Inflammatory macrophage treated with lipopolysaccharide for 4 hours (primary cell): ENCODE data around the gene DAZAP1.
A peak's percentile ranks its signal among the peaks of the same experiment; 100 is the strongest.
"Not testable (repeated sequence)": the region's sequence is repeated elsewhere in the genome, so short reads cannot be mapped to it uniquely, and the experiment has no call there.

Source experiments
- DNase-seq: peaks from one replicate; pipeline ENCODE4 v3.0.0-alpha.2; 2020

The DAZAP1 gene

GRCh38 chr19:1426736-1427135 lies 19.4 kb downstream of the DAZAP1 start:
- DNase-seq, result no peak

- DNase-seq, result no peak
These were observed 20.0 kb downstream of the DAZAP1 start for GRCh38 chr19:1427221-1427920.

- DNase-seq, result no peak
These were observed 21.5 kb downstream of the DAZAP1 start for GRCh38 chr19:1428738-1429391.

GRCh38 chr19:1429750-1430149 lies 22.4 kb downstream of the DAZAP1 start:
- DNase-seq, result no peak

GRCh38 chr19:1430246-1430645 lies 22.9 kb downstream of the DAZAP1 start:
- no peak for DNase-seq

GRCh38 chr19:1431759-1432506 lies 24.5 kb downstream of the DAZAP1 start:
- DNase-seq, result no peak

GRCh38 chr19:1432507-1432887 lies 25.1 kb downstream of the DAZAP1 start:
- no peak for DNase-seq

- DNase-seq, result no peak
These were observed 26.0 kb downstream of the DAZAP1 start for GRCh38 chr19:1433119-1434039.

- no peak for DNase-seq
These were observed 26.6 kb downstream of the DAZAP1 start for GRCh38 chr19:1434040-1434366.

- DNase-seq, result no peak
These were observed 27.2 kb downstream of the DAZAP1 start for GRCh38 chr19:1434577-1435060.

GRCh38 chr19:1435378-1435989 lies 28.1 kb downstream of the DAZAP1 start:
- DNase-seq, result no peak

GRCh38 chr19:1437609-1438008 lies 30.2 kb downstream of the DAZAP1 start:
- DNase-seq, result no peak

GRCh38 chr19:1438035-1438932 lies 30.9 kb downstream of the DAZAP1 start, which contains the start of gene RPS15:
Gene RPS15, plus strand, starts transcription at chr19:1438396. Its CDS starts 30 bp downstream, at chr19:1438426.
- peak; percentile 95 for DNase-seq

GRCh38 chr19:1438933-1439354 lies 31.6 kb downstream of the DAZAP1 start:
- DNase-seq, result no peak

GRCh38 chr19:1439525-1440417 lies 32.4 kb downstream of the DAZAP1 start:
- not testable (repeated sequence) for DNase-seq

- no peak for DNase-seq
These were observed 33.0 kb downstream of the DAZAP1 start for GRCh38 chr19:1440418-1440801.

- DNase-seq, result no peak
These were observed 33.6 kb downstream of the DAZAP1 start for GRCh38 chr19:1441022-1441426.

GRCh38 chr19:1441677-1442438 lies 34.5 kb downstream of the DAZAP1 start:
- no peak for DNase-seq
